K562 (cell line): ENCODE measurements around the gene CDNF. TPM values are rescaled to one million over a fixed set of nuclear protein-coding genes. Genes with fewer than 3 reads are reported as not detected.

Experiments
- ATAC-seq: fragments of 200-7000 bp; cut with Tn5 transposase; 3 replicates; pipeline ENCODE4 v1.9.1; 2020; ENCODE audit warnings: moderate library complexity
- BruUV-seq: library from RNA; stranded (reverse); fragments of 400-500 nt; replicated peaks from 2 replicates; lab custom pipeline; 2021; lab: Mats Ljungman, UMichigan
- CTCF ChIA-PET: fragments of 300-600 bp; formaldehyde crosslinking; extraction: SDS; loops from one replicate; lab custom pipeline; 2021; ENCODE audit warnings: low intra/inter-chr PET ratio; lab: Yijun Ruan, JAX
- POLR2A ChIA-PET: fragments of 300-600, 350-650 bp; sonication (Branson Sonifier 250); formaldehyde crosslinking; extraction: SDS; loops from one replicate; lab custom pipeline; 2021; ENCODE audit warnings: antibody characterized with exemption, inconsistent platforms; lab: Yijun Ruan, JAX
- DNase-seq, 4 experiments: peaks; one replicate each; pipeline versions ENCODE4 v3.0.0 to v3.0.0-alpha.2; 2011 to 2018; ENCODE audit warnings: low spot score in 3 of 4, mixed read lengths in 3 of 4; ENCODE audit errors: extremely low read depth in 1 of 4
- FAIRE-seq: peaks from 2 replicates; lab custom pipeline; 2011; peaks lifted over from hg19 to GRCh38; lab: Jason Lieb, UNC
- H2AFZ ChIP-seq: 2 replicates; pipeline ENCODE4 v1.6.0; 2011; ENCODE audit warnings: low read depth, low read length, control low read depth, inconsistent platforms
- H3K27ac ChIP-seq: fragments of 200-600 bp; 3 replicates; pipeline ENCODE4 v1.8.0; 2011; ENCODE audit warnings: low read depth, mild to moderate bottlenecking, control low read depth, inconsistent platforms, low read length, moderate library complexity, mixed read lengths; ENCODE audit errors: extremely low read depth
- H3K27me3 ChIP-seq, 2 experiments: fragments of 300-600 bp in 1 of 2; 2 replicates in 1 of 2; 3 replicates in 1 of 2; pipeline versions ENCODE4 v1.6.0 to v1.8.0; 2011; ENCODE audit warnings: inconsistent platforms in 2 of 2, low read length in 2 of 2, mild to moderate bottlenecking in 1 of 2, mixed read lengths in 1 of 2, moderate library complexity in 1 of 2; ENCODE audit not compliant: control insufficient read depth in 2 of 2, insufficient read depth in 2 of 2
- H3K36me3 ChIP-seq: fragments of 300-600 bp; 3 replicates; pipeline ENCODE4 v1.8.0; 2011; ENCODE audit warnings: mild to moderate bottlenecking, low read length, inconsistent platforms; ENCODE audit not compliant: control insufficient read depth, insufficient read depth
- H3K4me1 ChIP-seq, 2 experiments: fragments of 200-600 bp in 1 of 2; replicated peaks in 1 of 2; 2 replicates in 1 of 2; 3 replicates in 1 of 2; pipeline versions ENCODE4 v1.5.1 to v1.8.0; 2011; ENCODE audit warnings: inconsistent platforms in 2 of 2, low read length in 2 of 2, mild to moderate bottlenecking in 1 of 2, mixed read lengths in 1 of 2, moderate library complexity in 1 of 2; ENCODE audit not compliant: control insufficient read depth in 2 of 2, insufficient read depth in 2 of 2
- H3K4me2 ChIP-seq: 2 replicates; pipeline ENCODE4 v1.6.1; 2011; ENCODE audit warnings: low read length, control low read depth, inconsistent platforms, mixed read lengths; ENCODE audit not compliant: insufficient read depth
- H3K4me3 ChIP-seq: fragments of 200-600 bp; sonication (generic), shearing (Covaris generic); 2 replicates; pipeline ENCODE4 v1.5.1; 2016; ENCODE audit warnings: control low read depth, inconsistent platforms
- H3K79me2 ChIP-seq: fragments of 200-600 bp; 3 replicates; pipeline ENCODE4 v1.8.0; 2011; ENCODE audit warnings: low read length, inconsistent platforms; ENCODE audit not compliant: control insufficient read depth, insufficient read depth
- H3K9ac ChIP-seq, 2 experiments: 2 replicates each; pipeline versions ENCODE4 v1.6.0 to v1.6.1; 2011; ENCODE audit warnings: low read depth in 2 of 2, low read length in 2 of 2, control low read depth in 1 of 2, inconsistent platforms in 1 of 2, mild to moderate bottlenecking in 1 of 2, mixed read lengths in 1 of 2; ENCODE audit not compliant: insufficient read depth in 1 of 2
- H3K9me1 ChIP-seq: one replicate; pipeline ENCODE4 v1.6.0; 2011; ENCODE audit warnings: inconsistent platforms, mild to moderate bottlenecking, low read length, moderate library complexity; ENCODE audit not compliant: control insufficient read depth, insufficient read depth
- H3K9me3 ChIP-seq: replicated peaks from 2 replicates; pipeline ENCODE4 v1.5.1; 2011; ENCODE audit warnings: low read depth, low read length, inconsistent platforms; ENCODE audit not compliant: control insufficient read depth, insufficient read depth
- H4K20me1 ChIP-seq: replicated peaks from 2 replicates; pipeline ENCODE4 v1.6.1; 2011; ENCODE audit warnings: low read length, inconsistent platforms, mixed read lengths; ENCODE audit not compliant: control insufficient read depth, insufficient read depth
- CBX5 ChIP-seq: IDR thresholded peaks from 2 replicates; pipeline ENCODE4 v1.6.1; 2014; ENCODE audit warnings: low read depth, borderline replicate concordance
- NR4A1 ChIP-seq, 2 experiments: fragments of 250-450 bp in 1 of 2; fragments of 450-650 bp in 1 of 2; sonication (Bioruptor Pico) in 1 of 2; IDR thresholded peaks; 2 replicates each; pipeline versions ENCODE4 v1.4.0 to v1.6.1; 2016 to 2020; ENCODE audit warnings: mild to moderate bottlenecking in 2 of 2, missing compliant biosample characterization in 1 of 2, missing genetic modification characterization in 1 of 2, moderate library complexity in 1 of 2
- PHTF2 ChIP-seq: fragments of 250-450 bp; sonication (Bioruptor Pico); IDR thresholded peaks from 2 replicates; pipeline ENCODE4 v1.5.0; 2021; ENCODE audit warnings: mild to moderate bottlenecking
- WGBS: fragments of 100-300 bp; shearing (Covaris generic); methylation state at CpG from one replicate; pipeline ENCODE4 v1.1.6; 2016; ENCODE audit warnings: low coverage, mixed read lengths; ENCODE audit not compliant: insufficient coverage; ENCODE audit errors: missing lambda C conversion rate; 5-methylcytosine and 5-hydroxymethylcytosine counted together
- in situ Hi-C: fragments of 300-500 bp; cut with MboI; formaldehyde crosslinking; loops from 4 replicates; pipeline ENCODE4 v1.15.0; 2018; ENCODE audit warnings: inconsistent platforms, mixed read lengths
- intact Hi-C: fragments of 100-400 bp; cut with micrococcal nuclease; formaldehyde crosslinking; loops from 2 replicates; pipeline ENCODE4 v1.14.2; 2022
- polyA plus RNA-seq, 8 experiments: library from polyadenylated mRNA; depleted of rRNA in 4 of 8; stranded (reverse) in 5 of 8; unstranded in 3 of 8; fragments of >200 nt; fragmentation: Nextera tagmentation in 2 of 8; fragmentation: Illumina TruSeq in 1 of 8; extraction: Ambion mirVana in 2 of 8; extraction: Trizol in 1 of 8; gene quantifications; 2 replicates each; pipeline versions ENCODE4 v1.2.1 to v1.2.3, GENCODE V29; 2011 to 2014; ENCODE audit warnings: inconsistent platforms in 1 of 8, missing spikeins in 1 of 8
- total RNA-seq, 7 experiments: library from RNA; depleted of rRNA in 6 of 7; stranded (reverse); fragments of >200 nt in 6 of 7; fragmentation: Illumina TruSeq in 2 of 7; extraction: Trizol in 2 of 7; gene quantifications; 2 replicates each; pipeline versions ENCODE4 v1.2.1 to v1.2.3, GENCODE V29; 2011 to 2021; ENCODE audit warnings: low replicate concordance in 1 of 7
- TF ChIP-seq, protein P1 (sequence below): fragments of 450-650 bp; formaldehyde crosslinking; IDR thresholded peaks from 2 replicates; pipeline ENCODE4 v1.4.0; 2020; ENCODE audit warnings: mild to moderate bottlenecking, moderate library complexity
- TF ChIP-seq, protein P2 (sequence below): fragments of 450-650 bp; formaldehyde crosslinking; IDR thresholded peaks from 2 replicates; pipeline ENCODE4 v1.4.0; 2020; ENCODE audit warnings: mild to moderate bottlenecking, mixed read lengths

CDNF gene
- total and polyA plus RNA-seq, 9 of the 15 experiments (the other 6 are each of a cell fraction or from before 2014, with no cell fraction given) = 0.18 to 1.6 (median 0.61) TPM

DNA sequence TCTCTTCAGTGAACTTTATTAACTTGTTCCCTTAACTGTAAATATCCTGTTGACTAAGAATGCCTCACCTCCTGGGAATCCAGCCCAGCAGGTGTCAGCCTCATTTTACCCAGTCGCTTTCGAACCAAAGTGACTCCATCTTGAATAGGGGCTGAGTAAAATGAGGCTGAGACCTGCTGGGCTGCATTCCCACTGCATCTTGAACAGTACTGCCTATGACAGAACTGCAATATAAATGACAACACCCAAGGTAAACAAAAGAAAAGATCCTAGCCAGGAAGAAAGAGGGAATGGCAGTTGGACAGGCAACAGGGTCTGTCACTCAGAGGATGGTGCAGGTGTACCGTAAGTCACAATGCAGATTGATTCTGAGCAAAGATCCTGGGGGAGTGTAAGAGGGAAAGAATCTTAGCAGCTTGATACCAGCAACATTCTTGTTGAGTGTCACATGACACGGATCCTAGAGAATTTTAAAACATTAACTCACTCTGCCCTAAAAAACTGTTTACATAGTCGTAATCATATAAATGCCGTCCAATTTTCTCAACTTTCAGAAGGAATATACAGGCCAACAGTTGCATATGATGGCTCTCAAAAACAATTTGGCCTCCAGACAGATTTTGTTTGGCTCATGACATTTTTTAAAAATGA, 58.7 kb downstream of the CDNF start:
- Histone ChIP-seq H3K27me3 (peaks cover 21 to 23% of the 10 kb centered on the region in 2 experiments), H3K36me3 (no peaks in the 10 kb centered on the region), H4K20me1 (no peaks in the 10 kb centered on the region; the same call in 1 of the 2 replicates), H3K9me3 (no peaks in the 10 kb centered on the region), H3K27ac (no peak overlapping the region), H3K9ac (no peak overlapping the region), H3K4me3 (no peak overlapping the region)
- in situ Hi-C loops = no loop called here
- 2% methylated on average over 6 of the region's 6 CpGs for WGBS
- DNase-seq (no peak), FAIRE-seq (no peak)
- TF ChIP-seq, protein P1, sequence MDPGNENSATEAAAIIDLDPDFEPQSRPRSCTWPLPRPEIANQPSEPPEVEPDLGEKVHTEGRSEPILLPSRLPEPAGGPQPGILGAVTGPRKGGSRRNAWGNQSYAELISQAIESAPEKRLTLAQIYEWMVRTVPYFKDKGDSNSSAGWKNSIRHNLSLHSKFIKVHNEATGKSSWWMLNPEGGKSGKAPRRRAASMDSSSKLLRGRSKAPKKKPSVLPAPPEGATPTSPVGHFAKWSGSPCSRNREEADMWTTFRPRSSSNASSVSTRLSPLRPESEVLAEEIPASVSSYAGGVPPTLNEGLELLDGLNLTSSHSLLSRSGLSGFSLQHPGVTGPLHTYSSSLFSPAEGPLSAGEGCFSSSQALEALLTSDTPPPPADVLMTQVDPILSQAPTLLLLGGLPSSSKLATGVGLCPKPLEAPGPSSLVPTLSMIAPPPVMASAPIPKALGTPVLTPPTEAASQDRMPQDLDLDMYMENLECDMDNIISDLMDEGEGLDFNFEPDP (CRISPR knock-in tag) = no peak
- TF ChIP-seq PHTF2 (CRISPR knock-in tag) = no peak
- TF ChIP-seq, protein P2, sequence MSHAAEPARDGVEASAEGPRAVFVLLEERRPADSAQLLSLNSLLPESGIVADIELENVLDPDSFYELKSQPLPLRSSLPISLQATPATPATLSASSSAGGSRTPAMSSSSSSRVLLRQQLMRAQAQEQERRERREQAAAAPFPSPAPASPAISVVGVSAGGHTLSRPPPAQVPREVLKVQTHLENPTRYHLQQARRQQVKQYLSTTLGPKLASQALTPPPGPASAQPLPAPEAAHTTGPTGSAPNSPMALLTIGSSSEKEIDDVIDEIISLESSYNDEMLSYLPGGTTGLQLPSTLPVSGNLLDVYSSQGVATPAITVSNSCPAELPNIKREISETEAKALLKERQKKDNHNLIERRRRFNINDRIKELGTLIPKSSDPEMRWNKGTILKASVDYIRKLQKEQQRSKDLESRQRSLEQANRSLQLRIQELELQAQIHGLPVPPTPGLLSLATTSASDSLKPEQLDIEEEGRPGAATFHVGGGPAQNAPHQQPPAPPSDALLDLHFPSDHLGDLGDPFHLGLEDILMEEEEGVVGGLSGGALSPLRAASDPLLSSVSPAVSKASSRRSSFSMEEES (CRISPR knock-in tag) = peak; percentile 56
- no peak for TF ChIP-seq CBX5
- TF ChIP-seq NR4A1 (CRISPR knock-in tag; IDR thresholded peaks at IDR 0.05) = no peak
- TF ChIP-seq NR4A1 (tag; IDR thresholded peaks at IDR 0.05) = peak; percentile 63; the same call in 1 of the 2 replicates
- TF ChIP-seq, all 486 proteins: peak for 2
- ChIA-PET POLR2A (no interaction called here), CTCF (no interaction called here)
- intact Hi-C loops = no loop called here
- no TSS peak for BruUV-seq
- H3K79me2 ChIP-seq = no peaks in the 10 kb centered on the region
- H3K4me2 ChIP-seq = no peak overlapping the region
- no peak for ATAC-seq
- H3K9me1 ChIP-seq = no peaks in the 10 kb centered on the region
- H2AFZ ChIP-seq = no peak overlapping the region
- no peaks in the 10 kb centered on the region for H3K4me1 ChIP-seq
